GM12878 (cell line): ENCODE data around the gene NOP14. TPM values are rescaled to one million over a fixed set of nuclear protein-coding genes. Genes with fewer than 3 reads are reported as not detected.

Experiments
- CREM ChIP-seq: IDR thresholded peaks from 2 replicates; pipeline ENCODE4 v1.6.1; 2014; ENCODE audit warnings: antibody characterized with exemption, low read depth
- DPF2 ChIP-seq: fragments of 450-650 bp; IDR thresholded peaks from 2 replicates; pipeline ENCODE4 v1.6.1; 2017; ENCODE audit warnings: mild to moderate bottlenecking
- EED ChIP-seq: sonication (generic); IDR thresholded peaks from 2 replicates; pipeline ENCODE4 v1.6.1; 2016; ENCODE audit warnings: antibody characterized with exemption, low read depth
- EGR1 ChIP-seq, 2 experiments: IDR thresholded peaks; 1 replicate in 1 of 2; 2 replicates in 1 of 2; pipeline ENCODE4 v1.6.1; 2011 to 2012; ENCODE audit warnings: low read depth in 2 of 2, low read length in 2 of 2, borderline replicate concordance in 1 of 2, mild to moderate bottlenecking in 1 of 2, moderate library complexity in 1 of 2
- ETV6 ChIP-seq, 2 experiments: fragments of 450-650 bp in 1 of 2; IDR thresholded peaks in 1 of 2; conservative IDR thresholded peaks in 1 of 2; 2 replicates each; pipeline ENCODE4 v1.6.1; 2014; ENCODE audit warnings: antibody characterized with exemption in 1 of 2, borderline replicate concordance in 1 of 2, low read depth in 1 of 2, mild to moderate bottlenecking in 1 of 2, moderate library complexity in 1 of 2
- FOS ChIP-seq: IDR thresholded peaks from 3 replicates; pipeline ENCODE4 v1.6.1; 2011; ENCODE audit warnings: borderline replicate concordance; ENCODE audit not compliant: insufficient read length; ENCODE audit errors: extremely low read depth
- FOXM1 ChIP-seq: IDR thresholded peaks from 2 replicates; pipeline ENCODE4 v1.6.1; 2012; ENCODE audit warnings: low read depth, mild to moderate bottlenecking, inconsistent platforms, low read length, moderate library complexity
- GABPA ChIP-seq: IDR thresholded peaks from 2 replicates; pipeline ENCODE4 v1.6.1; 2014; ENCODE audit warnings: antibody characterized with exemption, low read depth, mild to moderate bottlenecking, inconsistent platforms
- IRF4 ChIP-seq: IDR thresholded peaks from 2 replicates; pipeline ENCODE4 v1.6.1; 2011; ENCODE audit warnings: low read depth, low read length
- NFYA ChIP-seq: IDR thresholded peaks from 2 replicates; pipeline ENCODE4 v1.6.1; 2011; ENCODE audit warnings: low read depth, mild to moderate bottlenecking, low read length, improper control_type of control experiment, borderline replicate concordance
- PAX5 ChIP-seq: IDR thresholded peaks from 2 replicates; pipeline ENCODE4 v1.6.1; 2011; ENCODE audit warnings: low read depth, low read length, borderline replicate concordance
- POLR2A ChIP-seq: IDR thresholded peaks from 2 replicates; pipeline ENCODE4 v1.6.1; 2011; ENCODE audit warnings: low read depth, mild to moderate bottlenecking, low read length
- POU2F2 ChIP-seq: IDR thresholded peaks from 3 replicates; pipeline ENCODE4 v1.6.1; 2011; ENCODE audit warnings: low read depth, mild to moderate bottlenecking, low read length, borderline replicate concordance
- RB1 ChIP-seq: fragments of 450-650 bp; formaldehyde crosslinking; IDR thresholded peaks from 2 replicates; pipeline ENCODE4 v1.6.1; 2017; ENCODE audit warnings: mild to moderate bottlenecking, borderline replicate concordance
- TAF1 ChIP-seq: IDR thresholded peaks from 2 replicates; pipeline ENCODE4 v1.6.1; 2011; ENCODE audit warnings: mild to moderate bottlenecking, low read depth, low read length, borderline replicate concordance
- polyA plus RNA-seq, 11 experiments: library from polyadenylated mRNA; depleted of rRNA in 4 of 11; unstranded in 6 of 11; stranded (reverse) in 5 of 11; fragments of >200 nt; fragmentation: Nextera tagmentation in 4 of 11; fragmentation: Illumina TruSeq in 1 of 11; extraction: Ambion mirVana in 4 of 11; extraction: Trizol in 1 of 11; gene quantifications; 1 replicate in 1 of 11; 2 replicates in 10 of 11; pipeline versions ENCODE4 v1.2.1 to v1.2.3, GENCODE V29; 2011 to 2016; ENCODE audit warnings: inconsistent platforms in 2 of 11, missing spikeins in 2 of 11, low read depth in 1 of 11
- total RNA-seq, 4 experiments: library from RNA; depleted of rRNA in 3 of 4; stranded (reverse); fragments of >200 nt in 3 of 4; fragmentation: Illumina TruSeq in 1 of 4; extraction: Trizol in 1 of 4; gene quantifications; 2 replicates each; pipeline versions ENCODE4 v1.2.1 to v1.2.3, GENCODE V29; 2013 to 2021
- TF ChIP-seq, protein P1 (sequence below): fragments of 450-650 bp; IDR thresholded peaks from 2 replicates; pipeline ENCODE4 v1.6.1; 2017; ENCODE audit warnings: mild to moderate bottlenecking
- TF ChIP-seq, protein P2 (sequence below): fragments of 450-650 bp; IDR thresholded peaks from 2 replicates; pipeline ENCODE4 v1.6.1; 2017; ENCODE audit warnings: low read depth, mild to moderate bottlenecking, moderate library complexity
- TF ChIP-seq, protein P3 (sequence below): IDR thresholded peaks from 2 replicates; pipeline ENCODE4 v1.6.1; 2012; ENCODE audit warnings: low read length, inconsistent platforms
- TF ChIP-seq, protein P4 (sequence below), 3 experiments: IDR thresholded peaks in 2 of 3; conservative IDR thresholded peaks in 1 of 3; 2 replicates each; pipeline ENCODE4 v1.5.1; 2011; ENCODE audit warnings: low read depth in 3 of 3, low read length in 3 of 3, mild to moderate bottlenecking in 3 of 3, control low read depth in 2 of 3, moderate library complexity in 2 of 3, inconsistent platforms in 1 of 3, mixed read lengths in 1 of 3; ENCODE audit not compliant: control insufficient read depth in 2 of 3, insufficient read depth in 1 of 3; ENCODE audit errors: extremely low read depth in 1 of 3
- TF ChIP-seq, protein P5 (sequence below): fragments of 450-650 bp; conservative IDR thresholded peaks from 2 replicates; pipeline ENCODE4 v1.6.1; 2017; ENCODE audit warnings: mild to moderate bottlenecking, moderate library complexity

The NOP14 gene
- total and polyA plus RNA-seq, 10 of the 15 experiments (the other 5 are each of a cell fraction or from before 2014, with no cell fraction given) = 13.8 to 80.6 (median 49.7) TPM

DNA sequence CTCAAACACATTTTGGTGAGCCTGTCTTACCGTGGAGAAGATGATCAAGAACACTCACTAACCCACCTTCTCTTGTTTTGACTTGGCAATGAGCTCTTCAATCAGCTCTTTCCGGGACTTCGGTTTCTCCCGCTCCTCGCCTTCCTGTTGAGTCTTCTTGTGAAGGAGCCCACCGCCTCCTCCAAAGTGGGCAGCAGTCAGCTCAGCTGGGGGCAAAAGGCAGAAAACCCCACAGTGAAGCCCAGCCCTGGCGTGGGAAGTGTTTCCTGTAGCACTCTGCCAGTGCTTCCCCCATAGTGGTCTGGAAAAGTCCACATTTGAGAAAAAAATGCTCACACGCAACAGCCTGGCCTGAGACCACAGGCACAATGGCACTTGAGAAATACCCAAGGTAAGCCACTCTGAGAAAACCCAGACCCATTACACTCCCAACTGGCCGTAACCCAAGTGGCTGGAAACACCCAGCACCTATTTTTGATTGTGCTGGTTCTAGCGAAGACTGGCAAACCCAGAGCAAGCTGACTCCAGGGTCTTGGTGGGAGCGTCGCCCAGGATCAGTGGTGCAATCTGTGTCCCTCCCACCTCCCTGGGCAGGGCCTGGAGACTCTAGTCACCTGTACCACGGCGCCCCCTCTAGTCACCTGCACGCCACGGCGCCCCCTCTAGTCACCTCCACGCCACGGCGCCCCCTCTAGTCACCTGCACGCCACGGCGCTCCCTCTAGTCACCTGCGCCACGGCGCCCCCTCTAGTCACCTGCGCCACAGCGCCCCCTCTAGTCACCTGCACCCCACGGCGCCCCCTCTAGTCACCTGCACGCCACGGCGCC lies 8.6 kb downstream of the NOP14 start (continued):
- 0 out of 2 replicates have a peak, but pooled peaks have one; percentile 26 for TF ChIP-seq RB1
- TF ChIP-seq POU2F2 = peak; percentile 49; the same call in 1 of the 3 replicates
- TF ChIP-seq FOXM1 = peak; percentile 93
- TF ChIP-seq CREM = peak; percentile 63; the same call in 1 of the 2 replicates
- TF ChIP-seq FOS = no peak
- 0 out of 2 replicates have a peak, but pooled peaks have one; percentile 19 for TF ChIP-seq GABPA
- peak in 1 of 2 experiments; percentile 94; a peak in 2 of 4 replicates for TF ChIP-seq ETV6 (conservative IDR thresholded peaks at IDR 0.05 in 1 of 2, IDR thresholded peaks at IDR 0.05 in 1 of 2; ENCODE audit: borderline replicate concordance in 1 of 2, low read depth in 1 of 2)
- peak; percentile 92 for TF ChIP-seq IRF4
- TF ChIP-seq, protein P1, sequence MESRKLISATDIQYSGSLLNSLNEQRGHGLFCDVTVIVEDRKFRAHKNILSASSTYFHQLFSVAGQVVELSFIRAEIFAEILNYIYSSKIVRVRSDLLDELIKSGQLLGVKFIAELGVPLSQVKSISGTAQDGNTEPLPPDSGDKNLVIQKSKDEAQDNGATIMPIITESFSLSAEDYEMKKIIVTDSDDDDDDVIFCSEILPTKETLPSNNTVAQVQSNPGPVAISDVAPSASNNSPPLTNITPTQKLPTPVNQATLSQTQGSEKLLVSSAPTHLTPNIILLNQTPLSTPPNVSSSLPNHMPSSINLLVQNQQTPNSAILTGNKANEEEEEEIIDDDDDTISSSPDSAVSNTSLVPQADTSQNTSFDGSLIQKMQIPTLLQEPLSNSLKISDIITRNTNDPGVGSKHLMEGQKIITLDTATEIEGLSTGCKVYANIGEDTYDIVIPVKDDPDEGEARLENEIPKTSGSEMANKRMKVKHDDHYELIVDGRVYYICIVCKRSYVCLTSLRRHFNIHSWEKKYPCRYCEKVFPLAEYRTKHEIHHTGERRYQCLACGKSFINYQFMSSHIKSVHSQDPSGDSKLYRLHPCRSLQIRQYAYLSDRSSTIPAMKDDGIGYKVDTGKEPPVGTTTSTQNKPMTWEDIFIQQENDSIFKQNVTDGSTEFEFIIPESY = no peak
- TF ChIP-seq PAX5 = 0 out of 2 replicates have a peak, but pooled peaks have one; percentile 29
- TF ChIP-seq EED = peak; percentile 96
- TF ChIP-seq, protein P2, sequence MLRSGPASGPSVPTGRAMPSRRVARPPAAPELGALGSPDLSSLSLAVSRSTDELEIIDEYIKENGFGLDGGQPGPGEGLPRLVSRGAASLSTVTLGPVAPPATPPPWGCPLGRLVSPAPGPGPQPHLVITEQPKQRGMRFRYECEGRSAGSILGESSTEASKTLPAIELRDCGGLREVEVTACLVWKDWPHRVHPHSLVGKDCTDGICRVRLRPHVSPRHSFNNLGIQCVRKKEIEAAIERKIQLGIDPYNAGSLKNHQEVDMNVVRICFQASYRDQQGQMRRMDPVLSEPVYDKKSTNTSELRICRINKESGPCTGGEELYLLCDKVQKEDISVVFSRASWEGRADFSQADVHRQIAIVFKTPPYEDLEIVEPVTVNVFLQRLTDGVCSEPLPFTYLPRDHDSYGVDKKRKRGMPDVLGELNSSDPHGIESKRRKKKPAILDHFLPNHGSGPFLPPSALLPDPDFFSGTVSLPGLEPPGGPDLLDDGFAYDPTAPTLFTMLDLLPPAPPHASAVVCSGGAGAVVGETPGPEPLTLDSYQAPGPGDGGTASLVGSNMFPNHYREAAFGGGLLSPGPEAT = peak; percentile 69
- TF ChIP-seq, protein P3, sequence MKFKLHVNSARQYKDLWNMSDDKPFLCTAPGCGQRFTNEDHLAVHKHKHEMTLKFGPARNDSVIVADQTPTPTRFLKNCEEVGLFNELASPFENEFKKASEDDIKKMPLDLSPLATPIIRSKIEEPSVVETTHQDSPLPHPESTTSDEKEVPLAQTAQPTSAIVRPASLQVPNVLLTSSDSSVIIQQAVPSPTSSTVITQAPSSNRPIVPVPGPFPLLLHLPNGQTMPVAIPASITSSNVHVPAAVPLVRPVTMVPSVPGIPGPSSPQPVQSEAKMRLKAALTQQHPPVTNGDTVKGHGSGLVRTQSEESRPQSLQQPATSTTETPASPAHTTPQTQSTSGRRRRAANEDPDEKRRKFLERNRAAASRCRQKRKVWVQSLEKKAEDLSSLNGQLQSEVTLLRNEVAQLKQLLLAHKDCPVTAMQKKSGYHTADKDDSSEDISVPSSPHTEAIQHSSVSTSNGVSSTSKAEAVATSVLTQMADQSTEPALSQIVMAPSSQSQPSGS = peak; percentile 71
- TF ChIP-seq NFYA = no peak
- peak in 1 of 2 experiments; percentile 60; a peak in 1 of 3 replicates for TF ChIP-seq EGR1 (IDR thresholded peaks at IDR 0.05; ENCODE audit: borderline replicate concordance in 1 of 2, low read depth in 2 of 2, low read length in 2 of 2)
- TF ChIP-seq DPF2 = peak; percentile 87
- TF ChIP-seq POLR2A = no peak
- TF ChIP-seq, protein P4, sequence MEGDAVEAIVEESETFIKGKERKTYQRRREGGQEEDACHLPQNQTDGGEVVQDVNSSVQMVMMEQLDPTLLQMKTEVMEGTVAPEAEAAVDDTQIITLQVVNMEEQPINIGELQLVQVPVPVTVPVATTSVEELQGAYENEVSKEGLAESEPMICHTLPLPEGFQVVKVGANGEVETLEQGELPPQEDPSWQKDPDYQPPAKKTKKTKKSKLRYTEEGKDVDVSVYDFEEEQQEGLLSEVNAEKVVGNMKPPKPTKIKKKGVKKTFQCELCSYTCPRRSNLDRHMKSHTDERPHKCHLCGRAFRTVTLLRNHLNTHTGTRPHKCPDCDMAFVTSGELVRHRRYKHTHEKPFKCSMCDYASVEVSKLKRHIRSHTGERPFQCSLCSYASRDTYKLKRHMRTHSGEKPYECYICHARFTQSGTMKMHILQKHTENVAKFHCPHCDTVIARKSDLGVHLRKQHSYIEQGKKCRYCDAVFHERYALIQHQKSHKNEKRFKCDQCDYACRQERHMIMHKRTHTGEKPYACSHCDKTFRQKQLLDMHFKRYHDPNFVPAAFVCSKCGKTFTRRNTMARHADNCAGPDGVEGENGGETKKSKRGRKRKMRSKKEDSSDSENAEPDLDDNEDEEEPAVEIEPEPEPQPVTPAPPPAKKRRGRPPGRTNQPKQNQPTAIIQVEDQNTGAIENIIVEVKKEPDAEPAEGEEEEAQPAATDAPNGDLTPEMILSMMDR (IDR thresholded peaks at IDR 0.05 in 2 of 3, conservative IDR thresholded peaks at IDR 0.05 in 1 of 3; ENCODE audit: control insufficient read depth in 2 of 3, extremely low read depth in 1 of 3, insufficient read depth in 1 of 3, low read depth in 3 of 3, low read length in 3 of 3) = peak in 2 of 3 experiments; percentile 48 to 49; a peak in 5 of 6 replicates
- TF ChIP-seq, protein P5, sequence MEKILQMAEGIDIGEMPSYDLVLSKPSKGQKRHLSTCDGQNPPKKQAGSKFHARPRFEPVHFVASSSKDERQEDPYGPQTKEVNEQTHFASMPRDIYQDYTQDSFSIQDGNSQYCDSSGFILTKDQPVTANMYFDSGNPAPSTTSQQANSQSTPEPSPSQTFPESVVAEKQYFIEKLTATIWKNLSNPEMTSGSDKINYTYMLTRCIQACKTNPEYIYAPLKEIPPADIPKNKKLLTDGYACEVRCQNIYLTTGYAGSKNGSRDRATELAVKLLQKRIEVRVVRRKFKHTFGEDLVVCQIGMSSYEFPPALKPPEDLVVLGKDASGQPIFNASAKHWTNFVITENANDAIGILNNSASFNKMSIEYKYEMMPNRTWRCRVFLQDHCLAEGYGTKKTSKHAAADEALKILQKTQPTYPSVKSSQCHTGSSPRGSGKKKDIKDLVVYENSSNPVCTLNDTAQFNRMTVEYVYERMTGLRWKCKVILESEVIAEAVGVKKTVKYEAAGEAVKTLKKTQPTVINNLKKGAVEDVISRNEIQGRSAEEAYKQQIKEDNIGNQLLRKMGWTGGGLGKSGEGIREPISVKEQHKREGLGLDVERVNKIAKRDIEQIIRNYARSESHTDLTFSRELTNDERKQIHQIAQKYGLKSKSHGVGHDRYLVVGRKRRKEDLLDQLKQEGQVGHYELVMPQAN = peak; percentile 16; the same call in 1 of the 2 replicates
- no peak for TF ChIP-seq TAF1
